Non-pigmented ciliary epithelial cell (primary cell): ENCODE measurements around the gene CAMK2N1.
"Not testable (repeated sequence)": the region's sequence is repeated elsewhere in the genome, so short reads cannot be mapped to it uniquely, and the experiment has no call there.

Source experiments
- DNase-seq: peaks from one replicate; pipeline ENCODE4 v3.0.0-alpha.2; 2010; ENCODE audit warnings: low read depth

CAMK2N1 gene

DNA sequence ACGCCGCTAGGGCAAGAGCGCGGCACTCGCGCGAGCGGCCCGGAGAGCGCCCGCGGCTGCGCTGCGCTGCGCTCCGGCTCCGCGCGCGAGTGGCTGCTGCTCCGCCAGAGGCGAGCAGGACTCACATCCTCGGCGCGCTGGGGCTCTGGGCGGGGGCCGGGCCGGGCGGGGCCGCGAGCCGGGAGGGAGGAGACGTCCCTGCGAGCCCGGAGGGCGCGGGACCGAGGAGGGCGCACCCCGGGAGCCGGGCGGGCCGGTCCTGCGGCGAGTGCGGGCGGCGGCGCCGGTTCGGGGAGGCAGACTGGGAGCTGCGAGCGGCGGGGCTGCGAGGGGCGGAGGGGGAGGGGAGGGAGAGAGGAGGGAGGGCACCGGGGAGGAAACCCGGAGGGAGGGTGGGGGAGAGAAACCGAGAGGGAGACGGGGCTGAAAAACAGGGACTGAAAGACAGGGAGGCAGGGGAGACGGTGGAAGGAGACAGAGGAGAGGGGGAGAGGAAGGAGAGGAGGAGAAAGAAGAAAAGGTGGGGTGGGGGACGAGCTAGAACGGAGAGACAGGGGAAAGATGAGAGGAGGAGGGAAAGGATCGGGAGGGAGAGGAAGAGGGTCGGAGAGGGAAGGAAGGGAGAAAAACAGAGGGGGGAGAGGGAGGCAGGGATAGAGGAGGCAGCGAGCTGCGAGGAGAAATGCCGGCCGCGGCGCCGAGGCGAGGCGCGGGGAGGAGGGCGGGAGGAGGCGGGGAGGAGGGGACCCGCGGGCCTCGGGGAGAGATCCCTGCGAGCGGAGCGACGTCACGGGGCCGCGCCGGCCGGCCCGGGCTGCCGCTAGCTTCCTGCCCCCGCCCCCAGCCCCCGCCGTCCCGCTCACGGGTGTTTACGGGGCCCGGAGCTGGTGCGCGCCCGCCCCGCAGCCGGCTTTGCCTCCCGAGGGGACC is at the start of gene CAMK2N1:
CAMK2N1 (minus strand) TSS at position 684 of the 930 bp plus-strand sequence. CDS start 831 bp downstream, outside the sequence.
- no peak for DNase-seq

DNA sequence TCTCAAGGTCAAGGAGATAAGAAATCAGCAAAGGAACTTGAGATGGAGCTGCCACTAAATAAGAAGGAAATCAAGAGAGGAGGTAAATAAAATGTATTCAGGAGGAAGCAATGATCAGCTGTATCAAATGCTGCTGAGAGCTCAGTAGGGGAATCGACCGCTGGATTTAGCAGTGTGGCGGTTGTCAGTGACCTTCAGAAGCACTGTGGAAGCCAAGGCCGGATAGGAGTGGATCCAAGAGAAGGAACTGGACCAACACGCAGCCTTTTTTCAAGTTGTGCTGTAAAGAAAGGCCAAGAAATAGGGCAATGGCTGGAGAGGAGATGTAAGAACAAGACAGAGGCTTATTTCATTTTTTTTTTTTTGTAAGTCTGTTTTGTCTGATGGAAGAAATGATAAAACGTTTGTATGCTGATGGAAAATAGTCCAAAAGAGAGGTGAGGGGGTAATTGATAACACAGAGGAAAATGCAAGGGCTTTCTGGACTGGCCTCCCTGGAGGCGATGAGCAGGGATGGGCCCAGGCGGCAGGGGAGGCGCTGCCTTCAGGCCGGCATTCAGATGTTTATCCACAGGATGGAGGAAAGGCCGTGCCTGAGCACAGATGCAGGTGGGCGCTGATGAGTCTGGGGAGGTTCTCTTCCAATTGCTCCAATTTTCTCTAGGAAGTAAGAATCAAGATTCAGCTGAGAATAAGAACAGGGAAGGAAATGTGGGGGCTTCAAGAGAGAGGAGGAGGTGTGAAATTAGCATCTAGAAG is 48.8 kb upstream of the CAMK2N1 start:
- no peak for DNase-seq

DNA sequence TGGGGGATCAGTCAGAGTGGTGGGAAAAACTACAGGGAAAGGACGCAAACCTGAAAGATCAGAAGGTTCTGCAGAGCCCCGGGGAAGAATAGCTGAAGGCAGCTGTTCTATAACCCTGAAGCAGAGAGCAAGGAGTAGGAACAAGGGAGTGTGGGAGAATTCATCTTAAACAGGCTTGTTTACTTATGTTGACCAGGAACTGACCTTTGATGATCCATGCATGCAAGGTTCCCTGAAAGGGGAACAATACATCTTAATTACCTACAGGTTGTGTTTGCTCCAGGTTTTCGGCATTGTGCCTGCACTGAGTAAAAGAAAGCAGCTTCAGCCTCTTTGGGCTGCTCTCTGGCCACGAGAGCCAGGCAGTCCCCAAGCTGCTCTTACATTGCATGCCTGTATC is 47.6 kb upstream of the CAMK2N1 start:
- no peak for DNase-seq

DNA sequence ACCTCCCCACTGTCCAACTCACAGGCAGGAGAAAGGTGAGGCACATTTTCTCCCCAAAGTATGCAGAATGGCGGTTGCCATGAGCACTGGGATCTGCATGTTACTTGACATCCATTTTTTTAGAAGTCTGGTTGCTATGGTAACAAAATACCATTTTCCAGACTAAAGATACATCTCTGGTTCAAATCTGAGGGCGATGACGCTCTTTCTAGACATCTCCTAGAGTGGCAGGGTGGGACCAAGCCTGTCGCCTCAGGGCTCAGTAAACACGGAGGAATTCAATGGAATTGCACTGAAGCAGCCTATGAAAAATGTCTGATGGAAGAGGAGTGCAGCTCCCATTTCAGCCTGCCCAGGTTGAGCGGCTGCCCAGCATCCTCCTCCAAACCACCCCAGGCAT is 44.9 kb upstream of the CAMK2N1 start:
- no peak for DNase-seq

DNA sequence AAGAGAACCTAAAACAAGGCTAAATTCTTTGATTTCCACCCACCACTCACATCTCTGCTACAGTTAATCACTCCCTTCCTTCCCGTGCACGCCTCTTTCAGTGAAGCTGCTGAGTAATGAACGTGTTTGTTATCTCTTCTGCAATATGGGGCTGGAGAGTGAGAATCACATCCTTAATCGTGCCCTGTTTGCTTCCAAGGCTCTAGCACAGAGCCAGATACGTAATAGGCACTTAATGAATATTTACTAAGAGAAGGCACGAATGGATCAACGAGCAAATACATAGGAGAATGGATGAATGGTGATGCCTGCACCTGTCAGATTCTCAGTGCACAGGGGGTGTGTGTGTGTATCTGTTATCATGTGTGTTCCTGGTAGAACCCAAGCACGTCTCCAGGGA is 44.3 kb upstream of the CAMK2N1 start:
- no peak for DNase-seq

DNA sequence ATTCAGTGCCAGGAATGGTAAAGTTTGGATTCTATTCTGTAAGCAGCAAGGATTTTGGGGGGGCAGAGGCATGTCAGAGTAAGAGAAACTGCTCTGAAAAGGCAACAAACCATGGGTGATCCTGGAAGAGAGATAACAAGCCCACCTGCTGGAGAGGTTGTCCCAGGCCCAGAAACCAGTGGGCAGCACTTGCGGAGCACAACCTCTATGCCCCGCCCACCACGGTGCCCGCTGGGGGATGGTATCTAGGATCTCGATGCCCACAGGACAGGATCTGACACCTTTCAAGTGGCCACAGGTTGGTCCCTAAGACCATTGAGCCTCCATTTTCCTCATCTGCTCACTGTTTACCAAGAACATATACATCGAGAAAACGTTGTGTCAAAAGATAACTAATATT is 42.2 kb upstream of the CAMK2N1 start:
- DNase-seq = no peak

DNA sequence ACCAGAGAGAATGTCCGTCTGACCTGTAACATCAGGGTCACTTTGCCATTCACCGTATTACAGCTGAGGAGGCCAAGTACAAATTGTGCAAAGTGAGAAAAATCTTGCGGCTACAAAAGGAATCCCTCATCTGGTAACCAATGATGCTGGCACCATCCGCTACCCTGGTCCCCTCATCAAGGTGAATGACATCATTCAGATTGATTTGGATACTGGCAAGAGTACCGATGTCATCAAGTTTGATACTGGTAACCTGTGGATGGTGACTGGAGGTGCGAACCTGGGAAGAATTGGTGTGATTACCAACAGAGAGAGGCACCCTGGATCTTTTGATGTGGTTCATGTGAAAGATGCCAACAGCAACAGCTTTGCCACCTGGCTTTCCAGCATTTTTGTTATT is 40.3 kb upstream of the CAMK2N1 start:
- DNase-seq = no peak

DNA sequence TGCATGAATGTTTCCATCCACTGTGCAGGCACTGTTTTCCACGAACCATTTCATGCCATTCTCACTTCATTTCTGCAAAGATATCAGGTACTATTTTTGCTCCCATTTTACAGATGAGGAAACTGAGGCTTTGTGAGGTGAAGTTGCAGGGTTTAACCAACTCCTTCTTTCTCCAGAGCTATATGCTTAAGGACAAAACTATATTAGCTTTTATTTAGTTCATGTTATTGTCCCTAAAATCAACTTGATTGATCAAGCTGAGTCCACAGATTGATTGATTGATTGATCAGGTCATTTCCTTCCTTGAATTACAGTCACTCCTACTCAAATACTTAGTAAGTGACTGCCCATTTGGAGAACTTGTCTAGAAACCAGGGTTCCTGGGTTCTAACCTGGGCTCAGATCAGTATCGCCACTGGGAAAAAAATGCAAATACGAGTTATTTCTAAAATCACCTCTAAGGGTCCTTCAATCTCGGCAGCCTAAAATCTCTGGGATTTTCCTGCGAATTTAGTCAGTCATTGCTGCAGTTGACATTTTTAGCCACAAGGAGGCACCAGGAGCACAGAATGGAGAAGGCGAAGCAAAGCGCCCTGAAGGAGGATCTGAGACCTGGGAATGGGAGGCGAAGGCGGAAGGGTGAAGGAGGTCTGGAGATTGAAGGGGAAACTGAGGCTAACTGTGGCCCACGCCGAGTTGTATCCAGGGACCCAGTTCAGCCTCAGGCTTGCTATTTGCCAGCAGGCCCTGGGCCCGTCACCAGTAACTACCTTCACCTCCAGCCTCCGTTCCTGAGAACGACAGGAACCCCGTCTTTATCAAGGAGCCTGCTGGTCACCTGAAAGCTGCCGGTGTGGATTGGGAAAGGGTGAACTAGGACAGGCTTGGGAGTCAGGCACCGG is 36.2 kb upstream of the CAMK2N1 start:
- peak; percentile 26 for DNase-seq

DNA sequence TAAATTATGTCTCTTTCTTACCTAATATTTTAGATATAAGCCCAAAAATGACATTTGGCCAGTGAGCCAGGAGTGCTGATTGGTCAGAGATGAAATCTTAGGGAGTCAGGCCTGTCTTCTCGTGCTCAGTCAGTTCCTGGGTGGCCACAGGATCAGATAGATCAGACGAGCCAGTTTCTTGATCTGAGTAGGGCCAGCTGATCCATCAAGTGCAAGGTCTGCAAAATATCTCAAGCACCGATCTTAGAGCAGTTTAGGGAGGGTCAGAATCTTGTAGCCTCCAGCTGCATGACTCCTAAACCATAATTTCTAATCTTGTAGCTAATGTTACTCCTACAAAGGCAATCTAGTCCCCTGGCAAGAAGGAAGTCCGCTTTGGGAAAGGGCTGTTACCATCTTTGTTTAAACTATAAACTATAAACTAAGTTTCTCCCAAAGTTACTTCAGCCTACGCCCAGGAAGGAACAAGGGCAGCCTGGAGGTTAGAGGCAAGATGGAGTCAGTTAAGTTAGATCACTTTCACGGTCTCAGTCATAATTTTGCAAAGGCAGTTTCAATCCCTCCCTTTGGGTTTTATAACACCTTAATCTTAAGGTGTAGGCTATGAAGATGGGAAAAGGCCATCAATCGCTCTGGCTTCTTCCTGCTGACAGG is 33.7 kb upstream of the CAMK2N1 start:
- not testable (repeated sequence) for DNase-seq

DNA sequence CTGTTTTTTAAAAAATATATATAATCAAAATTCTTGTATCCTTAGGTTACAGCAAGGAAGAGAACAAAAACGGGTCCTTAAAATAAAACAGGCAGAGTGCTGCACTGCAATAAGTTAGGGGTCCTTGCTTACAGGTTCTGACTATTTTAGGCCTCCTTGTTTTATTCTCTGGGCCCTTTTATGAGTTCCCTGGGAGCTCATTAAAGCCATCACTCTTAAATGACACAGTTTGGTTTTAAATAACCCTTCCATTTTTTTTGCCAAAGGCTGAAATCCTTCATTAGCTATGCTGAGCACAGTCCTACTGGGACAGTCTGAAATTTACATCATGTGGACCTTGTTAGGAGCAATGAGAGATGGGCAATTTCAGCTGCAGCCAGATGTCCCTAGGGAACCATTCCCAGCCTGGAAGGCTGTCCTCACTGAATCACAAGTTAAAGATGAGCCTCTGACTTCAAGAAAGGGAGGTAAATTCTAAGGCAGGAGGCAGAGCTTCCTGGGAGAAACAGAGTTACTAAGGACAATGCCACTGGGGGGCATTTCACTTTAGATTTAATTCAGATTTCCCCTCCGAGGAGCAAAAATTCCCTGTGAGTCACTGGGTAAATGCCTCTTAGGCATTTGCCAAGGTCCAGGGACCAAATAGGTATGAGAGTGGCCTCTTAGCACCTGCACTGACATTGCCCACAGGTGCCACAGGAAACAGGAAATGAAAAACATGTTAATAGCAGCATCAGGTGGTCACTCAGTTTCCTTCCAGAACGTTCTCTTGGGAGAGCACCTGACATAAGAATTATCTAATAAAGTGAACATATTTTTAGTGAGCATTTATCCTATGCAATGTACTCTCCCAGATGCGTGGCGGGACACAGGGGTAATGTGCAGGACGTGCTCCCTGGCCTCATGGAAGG is 25.8 kb upstream of the CAMK2N1 start:
- no peak for DNase-seq

DNA sequence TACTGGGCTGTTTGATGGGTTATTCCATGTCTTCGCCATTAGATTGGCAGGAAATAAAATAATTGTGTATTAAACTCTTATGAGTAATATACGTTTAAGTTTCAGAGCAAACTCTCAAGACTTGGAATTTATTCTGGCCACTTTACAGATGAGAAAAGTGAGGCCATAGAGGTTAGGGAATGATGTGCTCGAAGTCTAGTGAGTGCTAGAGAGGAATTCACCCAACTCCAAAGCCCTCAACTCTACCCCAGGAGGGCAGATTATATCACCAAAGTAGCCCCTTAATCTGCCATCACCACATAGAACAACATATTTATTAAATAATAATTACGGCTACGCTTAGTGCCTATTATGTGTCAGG is 22.4 kb upstream of the CAMK2N1 start:
- no peak for DNase-seq

DNA sequence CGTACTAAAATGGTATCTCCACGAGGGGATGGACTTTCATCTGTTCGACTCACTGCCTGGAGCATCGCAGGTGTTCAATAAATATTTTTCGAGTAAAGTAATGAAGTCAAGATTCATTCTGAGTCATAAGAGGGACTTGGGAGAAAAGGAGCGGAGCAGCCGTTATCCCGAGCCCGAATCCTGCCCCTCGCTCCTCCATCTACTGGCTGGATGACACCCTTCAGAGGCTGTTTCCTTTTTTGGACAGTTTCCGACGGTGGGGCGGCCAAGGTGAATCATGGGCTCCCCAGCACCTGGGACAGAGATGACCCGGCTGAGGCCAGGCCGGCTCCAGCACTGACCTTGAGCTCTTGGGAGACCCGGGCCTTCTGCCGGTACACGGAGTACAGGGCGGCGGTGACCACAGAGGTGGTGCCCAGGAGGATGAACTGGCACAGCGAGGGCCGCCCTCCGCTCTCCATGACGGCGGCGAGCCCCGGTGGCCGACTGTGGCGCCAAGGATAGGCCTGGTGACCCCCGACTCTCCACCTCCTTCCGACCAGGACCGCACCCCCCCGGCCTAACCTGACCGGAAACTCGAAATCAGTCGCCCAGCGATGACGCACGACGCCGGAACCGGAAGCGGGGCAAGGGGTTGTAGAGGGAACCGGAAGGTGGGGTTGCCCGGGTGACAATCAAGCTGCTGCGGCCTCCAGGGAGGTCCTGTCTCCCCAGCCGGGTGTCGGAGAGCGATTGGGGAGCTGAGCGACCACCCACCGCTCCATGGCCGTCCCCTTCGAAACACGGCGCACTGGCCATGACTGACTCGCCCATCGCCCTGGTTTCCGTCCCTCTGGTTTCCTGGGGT is 21.8 kb upstream of the CAMK2N1 start, which contains the start of gene MUL1:
MUL1 (minus strand) TSS at position 588 of the 847 bp plus-strand sequence; CDS start at position 461, 127 bp downstream.
- DNase-seq = peak; percentile 59

DNA sequence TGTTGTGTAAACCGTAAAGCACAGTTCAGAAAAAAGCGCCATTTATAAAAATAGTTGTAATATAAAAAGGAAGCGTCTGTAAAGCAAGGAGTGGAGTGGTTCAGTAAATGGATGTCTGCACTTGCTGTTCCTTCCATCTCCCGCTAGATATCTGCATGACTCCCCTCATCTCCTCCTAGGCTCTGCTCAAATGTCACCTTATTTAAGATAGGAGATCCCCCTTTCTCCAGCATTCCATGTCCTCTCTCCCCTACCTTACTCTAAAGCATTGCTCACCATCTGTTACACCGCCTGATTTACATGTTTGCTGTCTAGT is 21.2 kb upstream of the CAMK2N1 start:
- no peak for DNase-seq

DNA sequence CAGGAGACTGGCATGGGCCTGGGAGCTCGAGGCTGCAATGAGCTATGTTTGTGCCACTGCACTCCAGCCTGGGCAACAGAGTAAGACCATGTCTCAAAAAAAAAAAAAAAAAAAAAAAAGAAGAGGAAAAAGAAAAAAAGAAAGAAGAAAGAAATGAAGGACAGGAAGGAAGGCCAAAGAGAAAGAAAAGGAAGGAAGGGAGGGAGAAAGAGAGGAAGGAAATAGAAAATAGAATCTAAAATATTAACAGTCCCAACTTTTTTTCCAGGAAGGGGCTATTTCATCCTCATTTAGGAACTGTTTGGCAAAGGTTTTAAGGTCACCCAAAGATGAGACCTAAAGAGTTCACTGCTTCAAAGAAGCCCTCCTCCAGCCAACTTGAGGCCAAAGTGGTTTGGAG is 19.5 kb upstream of the CAMK2N1 start:
- no peak for DNase-seq

DNA sequence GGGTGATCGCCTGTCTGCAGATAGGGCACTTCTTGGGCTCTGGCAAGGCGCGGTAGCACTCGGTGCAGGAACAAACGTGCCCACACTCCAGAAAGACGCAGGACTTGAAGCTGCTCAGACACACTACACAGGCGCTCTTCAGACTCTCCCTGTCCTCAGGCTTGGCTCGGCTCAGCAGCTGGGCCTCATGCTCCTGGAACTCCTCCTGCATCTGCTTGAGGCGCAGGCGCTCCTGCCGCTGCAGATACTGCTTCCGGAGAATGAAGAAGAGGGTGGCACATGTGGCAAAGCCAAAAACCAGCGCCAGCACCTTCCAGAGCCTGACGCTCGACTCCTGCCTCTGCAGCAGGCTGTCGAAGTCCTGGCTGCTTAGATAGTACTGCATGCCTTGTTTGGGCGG is 14.7 kb upstream of the CAMK2N1 start:
- no peak for DNase-seq

DNA sequence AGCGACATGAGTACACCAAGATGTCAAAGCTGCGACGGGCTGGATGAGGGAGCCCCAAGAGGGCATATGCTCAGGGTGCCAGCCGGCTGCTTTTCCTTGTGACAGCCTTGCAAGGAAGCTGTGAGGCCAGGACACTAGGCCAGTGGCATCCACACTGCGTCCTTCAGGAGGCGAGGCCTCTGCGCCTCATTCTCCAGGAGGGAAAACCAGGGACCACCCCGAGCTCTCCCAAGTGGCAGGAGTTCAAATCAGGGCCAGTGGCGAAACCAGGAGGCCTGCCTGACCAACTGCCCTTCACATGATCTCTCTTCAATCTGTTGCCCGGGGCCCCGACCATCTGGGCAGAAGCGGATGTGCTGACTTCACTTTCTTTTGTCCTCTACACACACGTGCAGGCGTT is 13.7 kb upstream of the CAMK2N1 start:
- no peak for DNase-seq

DNA sequence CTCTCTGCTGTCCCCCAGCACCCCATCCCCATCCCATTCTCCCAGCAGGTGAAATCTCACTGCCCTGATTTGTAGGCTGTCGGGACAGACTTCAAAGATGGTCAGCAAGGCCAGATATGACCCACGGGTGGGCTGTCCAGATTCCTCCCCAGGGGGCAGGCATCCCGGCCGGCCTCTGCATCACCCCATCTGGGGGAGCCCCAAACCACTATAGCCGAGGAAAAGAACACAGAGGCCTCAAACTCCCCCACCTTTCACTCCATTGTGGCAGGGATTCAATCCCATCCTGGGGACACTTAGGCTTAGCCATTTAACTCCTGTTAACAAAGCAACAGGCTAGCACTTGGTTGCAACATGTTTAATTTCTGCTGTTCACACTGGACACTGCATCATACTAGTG is 13.1 kb upstream of the CAMK2N1 start:
- DNase-seq = no peak

DNA sequence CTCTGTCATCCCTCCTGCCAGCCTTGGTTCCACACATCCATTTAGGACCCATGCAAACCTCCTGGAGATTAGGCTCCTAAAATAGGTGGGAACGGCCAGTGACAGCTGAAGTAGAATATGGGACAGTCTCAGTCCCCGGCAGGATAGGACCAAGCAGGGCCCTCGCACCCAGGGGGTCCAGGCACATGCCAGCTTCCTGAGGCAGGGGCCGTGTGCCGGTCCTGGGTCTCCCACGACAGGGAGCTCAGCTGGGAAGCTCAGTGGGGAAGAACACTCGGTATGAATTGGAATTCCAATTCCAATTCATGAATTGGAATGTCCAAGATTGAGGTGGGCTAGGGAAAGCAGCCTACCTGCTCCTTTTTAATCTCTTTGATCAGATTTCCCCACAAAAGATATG is 12.1 kb upstream of the CAMK2N1 start:
- no peak for DNase-seq

DNA sequence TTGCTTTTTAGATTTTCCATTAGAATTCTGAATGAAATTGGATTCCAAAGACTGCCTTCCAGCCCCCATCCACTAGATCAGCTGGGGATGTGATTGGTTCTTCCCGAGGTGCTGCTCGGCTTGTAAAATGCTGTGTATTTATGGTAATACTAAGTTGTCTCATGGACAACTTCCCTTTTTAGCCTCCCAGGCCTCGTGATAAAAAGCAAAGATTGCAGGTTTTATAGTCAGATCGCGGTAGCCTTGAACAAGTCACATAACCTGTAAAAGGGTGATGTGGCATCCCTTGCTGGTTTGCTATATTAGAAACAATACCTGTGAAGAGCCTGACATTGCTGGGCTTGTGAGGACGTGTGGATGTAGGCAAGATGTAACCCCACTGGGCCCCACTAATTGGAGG is 11.5 kb upstream of the CAMK2N1 start:
- no peak for DNase-seq
